ENCODE data around the gene CLIC5.

- TF ChIP-seq CTCF (conservative IDR thresholded peaks at IDR 0.05; ENCODE audit: low read length) (no peak), EZH2phosphoT487 (IDR thresholded peaks at IDR 0.05; ENCODE audit: borderline replicate concordance) (no peak)
Observed at GRCh38 chr6:45952168-45952529, 63.5 kb downstream of the CLIC5 start.
